Lung microvascular endothelial cell (primary cell): ENCODE measurements around the gene SLC36A2. TPM values are rescaled to one million over a fixed set of nuclear protein-coding genes. Genes with fewer than 3 reads are reported as not detected.

Experiments used
- DNase-seq, 2 donors: peaks; one replicate each; pipeline versions ENCODE4 v3.0.0 to v3.0.0-alpha.2; 2010; ENCODE audit warnings: low read depth in 2 of 2
- total RNA-seq: library from RNA; depleted of rRNA; stranded (reverse); fragments of >200 nt; gene quantifications from 2 replicates; pipeline ENCODE4 v1.2.1, GENCODE V29; 2014

SLC36A2 gene
- total RNA-seq, 1 donor from 2014 or later: not detected

- DNase-seq: no peak
These were observed 64.1 kb downstream of the SLC36A2 start for GRCh38 chr5:151283120-151283825.

GRCh38 chr5:151281001-151281639 is 66.2 kb downstream of the SLC36A2 start:
- DNase-seq: no peak

- no peak for DNase-seq
These were observed 66.9 kb downstream of the SLC36A2 start for GRCh38 chr5:151280443-151280842.

- no peak for DNase-seq
These were observed 68.5 kb downstream of the SLC36A2 start for GRCh38 chr5:151278845-151279244.

- DNase-seq: no peak
These were observed 71.6 kb downstream of the SLC36A2 start for GRCh38 chr5:151275803-151276202.

- DNase-seq: no peak
These were observed 72.7 kb downstream of the SLC36A2 start for GRCh38 chr5:151274666-151275065.

- no peak for DNase-seq
These were observed 76.0 kb downstream of the SLC36A2 start for GRCh38 chr5:151271336-151271735.

- peak; percentile 14 to 92 for DNase-seq
These were observed 76.8 kb downstream of the SLC36A2 start for GRCh38 chr5:151270599-151270998.

GRCh38 chr5:151267491-151268260 is 79.7 kb downstream of the SLC36A2 start:
- DNase-seq: no peak

Other genes with a start within 250 kb of the SLC36A2 start
- 38.9 and 60.1 TPM in 2 replicates for gene ANXA6, start 189.8 kb downstream of the SLC36A2 start, total RNA-seq
- 0.99 and 2.4 TPM in 2 replicates for gene CCDC69, start 123.5 kb downstream of the SLC36A2 start, total RNA-seq
- 9.6 and 13.5 TPM in 2 replicates for gene GM2A, start 94.4 kb downstream of the SLC36A2 start, total RNA-seq
- not detected in 2 replicates for gene SLC36A3, start 43.8 kb downstream of the SLC36A2 start, total RNA-seq
- 1.4 and 1.5 TPM in 2 replicates for gene SLC36A1, start 100.0 kb upstream of the SLC36A2 start, total RNA-seq
- not detected in 2 replicates for gene FAT2, start 243.8 kb upstream of the SLC36A2 start, total RNA-seq